HFF-Myc (cell line): ENCODE results near the gene LGALS3.

ENCODE experiments used
- DNase-seq: peaks from one replicate; pipeline ENCODE4 v3.0.0-alpha.2; 2011; ENCODE audit warnings: low read depth; ENCODE audit errors: extremely low read depth
- H3K4me3 ChIP-seq: replicated peaks from 2 replicates; pipeline ENCODE4 v1.5.1; 2011; ENCODE audit warnings: low read depth, mild to moderate bottlenecking, control low read depth, low read length
- TF ChIP-seq, protein P1 (sequence below): IDR thresholded peaks from 2 replicates; pipeline ENCODE4 v1.5.1; 2012; ENCODE audit warnings: mild to moderate bottlenecking, low read depth, low read length, control low read depth; ENCODE audit errors: missing control alignments

Gene LGALS3

DNA sequence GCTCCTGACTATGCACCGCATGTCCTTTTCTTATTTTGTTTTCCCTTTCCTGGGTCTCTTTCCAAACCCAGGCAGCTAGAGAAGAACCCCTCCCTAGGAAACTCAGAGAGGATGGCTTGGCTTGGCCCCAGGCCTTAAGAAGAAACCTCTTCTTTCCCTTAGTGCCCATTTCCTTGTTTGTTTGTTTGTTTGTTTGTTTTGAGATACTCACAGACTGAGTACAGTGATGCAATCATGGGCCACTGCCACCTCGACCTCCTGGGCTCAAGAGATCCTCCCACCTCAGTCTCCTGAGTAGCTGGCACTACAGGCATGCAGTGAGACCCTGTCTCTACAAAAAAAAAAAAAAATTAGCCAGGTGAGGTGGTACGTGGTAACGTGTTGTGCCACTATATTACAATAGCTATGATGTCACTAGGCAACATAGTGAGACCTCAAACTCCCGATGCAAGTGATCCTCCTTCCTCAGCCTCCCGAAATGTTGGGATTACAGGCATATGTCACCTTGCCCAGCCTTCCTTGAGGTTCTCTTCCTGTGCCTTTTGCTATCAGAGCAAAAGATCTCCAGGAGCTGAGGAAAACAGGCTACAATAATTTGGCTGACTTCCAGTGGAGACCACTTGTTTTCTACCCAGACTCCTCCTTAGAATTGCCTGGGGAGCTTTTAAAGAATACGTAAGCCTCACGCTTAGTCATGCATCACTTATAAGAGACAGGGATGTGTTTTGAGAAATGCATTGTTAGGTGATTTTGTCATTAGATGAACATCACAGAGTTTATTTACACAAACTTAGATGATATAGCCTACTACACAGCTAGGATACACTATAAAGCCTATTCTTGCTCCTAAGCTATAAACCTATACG lies 34.5 kb upstream of the LGALS3 start:
- no peak overlapping the region for H3K4me3 ChIP-seq
- DNase-seq, result no peak
- TF ChIP-seq, protein P1, sequence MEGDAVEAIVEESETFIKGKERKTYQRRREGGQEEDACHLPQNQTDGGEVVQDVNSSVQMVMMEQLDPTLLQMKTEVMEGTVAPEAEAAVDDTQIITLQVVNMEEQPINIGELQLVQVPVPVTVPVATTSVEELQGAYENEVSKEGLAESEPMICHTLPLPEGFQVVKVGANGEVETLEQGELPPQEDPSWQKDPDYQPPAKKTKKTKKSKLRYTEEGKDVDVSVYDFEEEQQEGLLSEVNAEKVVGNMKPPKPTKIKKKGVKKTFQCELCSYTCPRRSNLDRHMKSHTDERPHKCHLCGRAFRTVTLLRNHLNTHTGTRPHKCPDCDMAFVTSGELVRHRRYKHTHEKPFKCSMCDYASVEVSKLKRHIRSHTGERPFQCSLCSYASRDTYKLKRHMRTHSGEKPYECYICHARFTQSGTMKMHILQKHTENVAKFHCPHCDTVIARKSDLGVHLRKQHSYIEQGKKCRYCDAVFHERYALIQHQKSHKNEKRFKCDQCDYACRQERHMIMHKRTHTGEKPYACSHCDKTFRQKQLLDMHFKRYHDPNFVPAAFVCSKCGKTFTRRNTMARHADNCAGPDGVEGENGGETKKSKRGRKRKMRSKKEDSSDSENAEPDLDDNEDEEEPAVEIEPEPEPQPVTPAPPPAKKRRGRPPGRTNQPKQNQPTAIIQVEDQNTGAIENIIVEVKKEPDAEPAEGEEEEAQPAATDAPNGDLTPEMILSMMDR, result no peak

DNA sequence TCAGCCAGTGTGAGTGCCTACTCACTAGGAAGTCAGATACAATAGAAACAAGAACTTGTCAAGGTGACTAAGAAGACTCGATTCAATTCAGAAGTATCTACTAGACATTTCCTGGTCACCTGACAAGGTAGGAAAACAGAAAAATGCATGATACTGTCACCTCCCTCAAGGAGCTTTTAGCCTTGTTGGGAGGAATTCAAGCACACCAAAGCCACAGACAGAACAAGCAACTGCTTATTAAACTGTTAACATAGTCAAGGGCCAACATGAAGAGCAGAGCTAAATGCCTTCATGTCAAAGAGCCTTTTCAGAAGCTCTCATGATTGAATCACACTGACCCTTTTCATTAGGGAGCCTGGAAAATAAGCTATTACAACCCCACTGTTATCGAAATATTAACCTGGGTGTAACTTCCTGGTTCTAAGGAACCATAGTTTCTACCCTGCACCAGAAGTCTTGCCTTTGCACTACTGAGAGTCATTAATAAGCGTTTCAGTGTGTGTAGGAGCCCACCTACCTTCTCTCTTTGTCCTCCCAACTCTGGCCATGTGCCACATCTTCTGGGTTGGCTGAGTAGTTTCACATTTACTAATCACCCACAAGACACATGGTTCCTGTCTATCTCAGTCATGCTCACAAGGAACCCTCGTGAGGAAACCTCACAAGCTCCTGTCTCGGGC lies 31.0 kb upstream of the LGALS3 start:
- DNase-seq, result no peak
- no peak overlapping the region for H3K4me3 ChIP-seq
- TF ChIP-seq, protein P1, result no peak

DNA sequence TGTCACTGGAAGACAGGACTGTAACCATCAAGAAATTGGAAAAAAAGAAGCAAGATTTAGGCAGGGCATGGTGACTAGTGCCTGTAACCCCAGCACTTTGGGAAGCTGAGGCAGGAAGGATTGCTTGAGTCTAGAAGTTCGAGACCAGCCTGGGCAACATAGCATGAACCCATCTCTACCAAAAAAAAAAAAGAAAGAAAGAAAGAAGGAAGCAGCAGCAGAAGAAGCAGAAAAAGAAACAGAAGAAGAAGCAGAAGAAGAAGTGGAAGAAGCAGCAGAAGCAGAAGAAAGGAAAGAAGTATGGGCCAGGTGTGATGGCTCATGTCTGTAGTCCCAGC lies 30.5 kb upstream of the LGALS3 start:
- H3K4me3 ChIP-seq, result no peak overlapping the region
- no peak for DNase-seq
- TF ChIP-seq, protein P1, result no peak

DNA sequence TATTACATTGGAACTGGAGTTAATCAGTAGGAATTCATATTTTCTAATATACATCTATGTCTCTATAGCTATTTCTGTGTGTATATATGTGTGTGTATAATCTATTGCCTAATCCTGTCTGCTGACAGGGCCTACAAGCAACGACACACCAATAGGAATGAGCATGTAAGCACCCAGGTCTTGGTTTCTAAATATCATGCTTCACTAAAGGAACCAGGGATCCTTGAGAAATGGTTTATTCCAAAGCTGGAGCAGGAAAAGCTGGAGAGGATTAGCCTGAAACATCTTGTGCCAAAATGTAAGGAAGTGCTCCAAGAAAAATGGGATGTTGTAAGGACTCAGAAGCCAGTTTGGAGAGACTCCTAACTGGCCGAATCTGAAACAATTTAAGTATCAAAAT lies 29.3 kb upstream of the LGALS3 start:
- H3K4me3 ChIP-seq, result no peak overlapping the region
- DNase-seq, result no peak
- TF ChIP-seq, protein P1, result no peak

DNA sequence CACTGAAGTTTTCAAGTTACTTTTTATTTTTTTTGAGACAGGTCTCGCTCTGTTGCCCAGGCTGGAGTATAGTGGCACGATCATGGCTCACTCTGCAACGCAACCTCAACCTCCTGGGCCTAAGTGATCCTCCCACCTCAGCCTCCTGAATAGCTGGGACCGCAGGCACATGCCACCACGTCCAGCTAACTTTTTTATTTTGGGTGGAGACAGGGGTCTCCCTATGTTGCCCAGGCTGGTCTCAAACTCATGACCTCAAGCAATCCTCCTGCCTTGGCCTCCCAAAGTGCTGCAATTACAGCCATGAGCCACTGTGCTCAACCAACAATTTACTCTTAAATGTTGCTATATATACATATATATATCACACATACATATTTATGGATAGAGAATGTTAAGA lies 27.4 kb upstream of the LGALS3 start:
- TF ChIP-seq, protein P1, result no peak
- DNase-seq, result no peak
- no peak overlapping the region for H3K4me3 ChIP-seq

DNA sequence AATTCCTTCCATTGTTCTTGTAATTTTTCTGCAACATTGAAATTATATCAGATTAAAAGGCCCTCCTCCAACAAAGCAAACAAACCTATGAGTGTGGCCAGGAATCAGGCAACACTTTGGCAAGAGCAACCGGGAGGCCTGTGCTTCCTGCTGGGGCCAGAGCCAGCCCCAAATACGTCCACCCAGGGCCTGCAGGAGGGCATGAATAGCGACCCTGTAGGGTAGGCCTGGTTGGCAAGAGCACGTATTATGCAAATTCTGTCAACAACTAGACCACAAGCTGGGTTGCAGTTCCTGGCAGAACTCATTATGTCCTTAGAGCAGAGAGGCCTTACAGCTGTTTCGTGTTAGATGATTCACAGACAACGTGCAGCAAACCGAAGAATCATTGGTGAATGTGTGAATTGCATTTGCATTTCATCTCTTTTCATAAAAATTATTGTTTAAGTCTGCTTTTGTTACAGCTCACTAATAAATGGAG lies 26.9 kb upstream of the LGALS3 start:
- peak overlapping the region; percentile 43 for H3K4me3 ChIP-seq
- DNase-seq, result peak; percentile 99
- TF ChIP-seq, protein P1, result no peak
